ENCODE measurements around the gene KRTAP5-2.

Gene KRTAP5-2

GRCh38 chr11:1556278-1556902, 41.7 kb downstream of the KRTAP5-2 start:
- Histone ChIP-seq H3K36me3 (ENCODE audit: control insufficient read depth, insufficient read depth, low read length) (peaks cover 14% of the 10 kb centered on the region), H3K4me3 (ENCODE audit: low read depth, low read length) (no peak overlapping the region), H3K27me3 (ENCODE audit: control insufficient read depth, insufficient read depth, low read length) (peaks cover 2% of the 10 kb centered on the region), H3K9me3 (ENCODE audit: control insufficient read depth, insufficient read depth, low read length) (no peaks in the 10 kb centered on the region), H3K4me1 (ENCODE audit: control insufficient read depth, insufficient read depth, low read length) (peaks cover 3% of the 10 kb centered on the region), H3K9ac (ENCODE audit: low read depth, low read length) (no peak overlapping the region)

GRCh38 chr11:1555713-1556153, 42.4 kb downstream of the KRTAP5-2 start:
- Histone ChIP-seq H3K36me3 (ENCODE audit: control insufficient read depth, insufficient read depth, low read length) (peaks cover 13% of the 10 kb centered on the region), H3K4me1 (ENCODE audit: control insufficient read depth, insufficient read depth, low read length) (peaks cover 3% of the 10 kb centered on the region), H3K27me3 (ENCODE audit: control insufficient read depth, insufficient read depth, low read length) (peaks cover 2% of the 10 kb centered on the region), H3K9ac (ENCODE audit: low read depth, low read length) (no peak overlapping the region), H3K4me3 (ENCODE audit: low read depth, low read length) (no peak overlapping the region), H3K9me3 (ENCODE audit: control insufficient read depth, insufficient read depth, low read length) (no peaks in the 10 kb centered on the region)

- H3K9ac ChIP-seq (ENCODE audit: low read depth, low read length), result no peak overlapping the region
- H3K27me3 ChIP-seq (ENCODE audit: control insufficient read depth, insufficient read depth, low read length), result peaks cover 2% of the 10 kb centered on the region
- peaks cover 3% of the 10 kb centered on the region for H3K4me1 ChIP-seq (ENCODE audit: control insufficient read depth, insufficient read depth, low read length)
- H3K36me3 ChIP-seq (ENCODE audit: control insufficient read depth, insufficient read depth, low read length), result peaks cover 13% of the 10 kb centered on the region
- H3K4me3 ChIP-seq (ENCODE audit: low read depth, low read length), result no peak overlapping the region
- H3K9me3 ChIP-seq (ENCODE audit: control insufficient read depth, insufficient read depth, low read length), result no peaks in the 10 kb centered on the region
Observed at GRCh38 chr11:1554981-1555712, 42.9 kb downstream of the KRTAP5-2 start.

- Histone ChIP-seq H3K4me3 (ENCODE audit: low read depth, low read length) (no peak overlapping the region), H3K9me3 (ENCODE audit: control insufficient read depth, insufficient read depth, low read length) (no peaks in the 10 kb centered on the region), H3K36me3 (ENCODE audit: control insufficient read depth, insufficient read depth, low read length) (peaks cover 7% of the 10 kb centered on the region), H3K4me1 (ENCODE audit: control insufficient read depth, insufficient read depth, low read length) (peaks cover 3% of the 10 kb centered on the region), H3K9ac (ENCODE audit: low read depth, low read length) (no peak overlapping the region), H3K27me3 (ENCODE audit: control insufficient read depth, insufficient read depth, low read length) (peaks cover 6% of the 10 kb centered on the region)
Observed at GRCh38 chr11:1553808-1554594, 44.1 kb downstream of the KRTAP5-2 start.

- H3K36me3 ChIP-seq (ENCODE audit: control insufficient read depth, insufficient read depth, low read length), result no peaks in the 10 kb centered on the region
Observed at GRCh38 chr11:1549338-1550330, 48.5 kb downstream of the KRTAP5-2 start.

GRCh38 chr11:1548221-1549070, 49.6 kb downstream of the KRTAP5-2 start:
- H3K9me3 ChIP-seq (ENCODE audit: control insufficient read depth, insufficient read depth, low read length), result no peaks in the 10 kb centered on the region
- H3K4me3 ChIP-seq (ENCODE audit: low read depth, low read length), result peak overlapping the region; percentile 45
- peaks cover 3% of the 10 kb centered on the region for H3K4me1 ChIP-seq (ENCODE audit: control insufficient read depth, insufficient read depth, low read length)
- H3K9ac ChIP-seq (ENCODE audit: low read depth, low read length), result no peak overlapping the region
- H3K36me3 ChIP-seq (ENCODE audit: control insufficient read depth, insufficient read depth, low read length), result no peaks in the 10 kb centered on the region
- peaks cover 26% of the 10 kb centered on the region for H3K27me3 ChIP-seq (ENCODE audit: control insufficient read depth, insufficient read depth, low read length)

More at GRCh38 chr11:1549338-1550330, 48.5 kb downstream of the KRTAP5-2 start:
- Histone ChIP-seq H3K9ac (ENCODE audit: low read depth, low read length) (no peak overlapping the region), H3K4me1 (ENCODE audit: control insufficient read depth, insufficient read depth, low read length) (peaks cover 5% of the 10 kb centered on the region), H3K9me3 (ENCODE audit: control insufficient read depth, insufficient read depth, low read length) (no peaks in the 10 kb centered on the region), H3K27me3 (ENCODE audit: control insufficient read depth, insufficient read depth, low read length) (peaks cover 24% of the 10 kb centered on the region), H3K4me3 (ENCODE audit: low read depth, low read length) (no peak overlapping the region)

- Histone ChIP-seq H3K9me3 (ENCODE audit: control insufficient read depth, insufficient read depth, low read length) (no peaks in the 10 kb centered on the region), H3K9ac (ENCODE audit: low read depth, low read length) (peak overlapping the region; percentile 12), H3K4me1 (ENCODE audit: control insufficient read depth, insufficient read depth, low read length) (peaks cover 3% of the 10 kb centered on the region), H3K4me3 (ENCODE audit: low read depth, low read length) (peak overlapping the region; percentile 64), H3K27me3 (ENCODE audit: control insufficient read depth, insufficient read depth, low read length) (peaks cover 24% of the 10 kb centered on the region), H3K36me3 (ENCODE audit: control insufficient read depth, insufficient read depth, low read length) (no peaks in the 10 kb centered on the region)
Observed at GRCh38 chr11:1547467-1548098, 50.5 kb downstream of the KRTAP5-2 start.
